ENCODE data around the gene SOX8.

SOX8 gene

GRCh38 chr16:965487-965886 is 16.1 kb upstream of the SOX8 start:
- no peak for TF ChIP-seq CTCF (IDR thresholded peaks at IDR 0.05; ENCODE audit: low read depth, low read length)
- DNase-seq (ENCODE audit: extremely low read depth, low read depth) = no peak

- no peak for DNase-seq (ENCODE audit: extremely low read depth, low read depth)
- no peak for TF ChIP-seq CTCF (IDR thresholded peaks at IDR 0.05; ENCODE audit: low read depth, low read length)
Measured at GRCh38 chr16:966035-966434, 15.5 kb upstream of the SOX8 start.

- DNase-seq (ENCODE audit: extremely low read depth, low read depth) = no peak
- no peak for TF ChIP-seq CTCF (IDR thresholded peaks at IDR 0.05; ENCODE audit: low read depth, low read length)
Measured at GRCh38 chr16:966505-966904, 15.1 kb upstream of the SOX8 start.

GRCh38 chr16:967077-967541 is 14.5 kb upstream of the SOX8 start:
- DNase-seq (ENCODE audit: extremely low read depth, low read depth) = no peak
- no peak for TF ChIP-seq CTCF (IDR thresholded peaks at IDR 0.05; ENCODE audit: low read depth, low read length)

- no peak for TF ChIP-seq CTCF (IDR thresholded peaks at IDR 0.05; ENCODE audit: low read depth, low read length)
- DNase-seq (ENCODE audit: extremely low read depth, low read depth) = no peak
Measured at GRCh38 chr16:967546-968295, 13.8 kb upstream of the SOX8 start.

GRCh38 chr16:968620-969019 is 12.9 kb upstream of the SOX8 start:
- DNase-seq (ENCODE audit: extremely low read depth, low read depth) = no peak
- TF ChIP-seq CTCF (IDR thresholded peaks at IDR 0.05; ENCODE audit: low read depth, low read length) = no peak

GRCh38 chr16:969508-970385 is 11.8 kb upstream of the SOX8 start:
- TF ChIP-seq CTCF (IDR thresholded peaks at IDR 0.05; ENCODE audit: low read depth, low read length) = no peak
- DNase-seq (ENCODE audit: extremely low read depth, low read depth) = no peak
